ENCODE measurements around the gene RAD51B.

DNA sequence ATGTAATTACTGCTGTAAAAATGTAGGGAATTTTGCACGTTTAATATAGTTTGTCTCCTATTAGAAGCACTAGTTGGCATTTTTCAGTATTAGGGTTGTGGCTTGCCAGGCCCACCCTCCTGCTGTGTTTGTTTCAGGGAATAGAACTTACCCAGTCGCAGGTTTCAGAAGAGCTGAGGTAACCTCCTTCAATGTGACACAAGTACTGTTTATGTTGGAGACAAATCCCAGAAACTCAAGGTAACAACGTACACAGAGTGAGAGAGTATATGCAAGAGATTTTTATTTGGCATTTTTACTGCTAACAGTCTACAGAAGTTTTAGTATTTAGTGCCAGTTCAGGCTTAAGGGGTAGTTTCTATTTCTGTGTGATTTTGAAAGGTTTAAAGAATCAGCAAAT, 284.3 kb downstream of the RAD51B start:
- TF ChIP-seq CTCF (IDR thresholded peaks at IDR 0.05) = no peak
- no peak for TF ChIP-seq POLR2AphosphoS5 (IDR thresholded peaks at IDR 0.05; ENCODE audit: low read depth, low read length)
